ENCODE results near the gene ST6GAL2.

Gene ST6GAL2, protein sequence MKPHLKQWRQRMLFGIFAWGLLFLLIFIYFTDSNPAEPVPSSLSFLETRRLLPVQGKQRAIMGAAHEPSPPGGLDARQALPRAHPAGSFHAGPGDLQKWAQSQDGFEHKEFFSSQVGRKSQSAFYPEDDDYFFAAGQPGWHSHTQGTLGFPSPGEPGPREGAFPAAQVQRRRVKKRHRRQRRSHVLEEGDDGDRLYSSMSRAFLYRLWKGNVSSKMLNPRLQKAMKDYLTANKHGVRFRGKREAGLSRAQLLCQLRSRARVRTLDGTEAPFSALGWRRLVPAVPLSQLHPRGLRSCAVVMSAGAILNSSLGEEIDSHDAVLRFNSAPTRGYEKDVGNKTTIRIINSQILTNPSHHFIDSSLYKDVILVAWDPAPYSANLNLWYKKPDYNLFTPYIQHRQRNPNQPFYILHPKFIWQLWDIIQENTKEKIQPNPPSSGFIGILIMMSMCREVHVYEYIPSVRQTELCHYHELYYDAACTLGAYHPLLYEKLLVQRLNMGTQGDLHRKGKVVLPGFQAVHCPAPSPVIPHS

DNA sequence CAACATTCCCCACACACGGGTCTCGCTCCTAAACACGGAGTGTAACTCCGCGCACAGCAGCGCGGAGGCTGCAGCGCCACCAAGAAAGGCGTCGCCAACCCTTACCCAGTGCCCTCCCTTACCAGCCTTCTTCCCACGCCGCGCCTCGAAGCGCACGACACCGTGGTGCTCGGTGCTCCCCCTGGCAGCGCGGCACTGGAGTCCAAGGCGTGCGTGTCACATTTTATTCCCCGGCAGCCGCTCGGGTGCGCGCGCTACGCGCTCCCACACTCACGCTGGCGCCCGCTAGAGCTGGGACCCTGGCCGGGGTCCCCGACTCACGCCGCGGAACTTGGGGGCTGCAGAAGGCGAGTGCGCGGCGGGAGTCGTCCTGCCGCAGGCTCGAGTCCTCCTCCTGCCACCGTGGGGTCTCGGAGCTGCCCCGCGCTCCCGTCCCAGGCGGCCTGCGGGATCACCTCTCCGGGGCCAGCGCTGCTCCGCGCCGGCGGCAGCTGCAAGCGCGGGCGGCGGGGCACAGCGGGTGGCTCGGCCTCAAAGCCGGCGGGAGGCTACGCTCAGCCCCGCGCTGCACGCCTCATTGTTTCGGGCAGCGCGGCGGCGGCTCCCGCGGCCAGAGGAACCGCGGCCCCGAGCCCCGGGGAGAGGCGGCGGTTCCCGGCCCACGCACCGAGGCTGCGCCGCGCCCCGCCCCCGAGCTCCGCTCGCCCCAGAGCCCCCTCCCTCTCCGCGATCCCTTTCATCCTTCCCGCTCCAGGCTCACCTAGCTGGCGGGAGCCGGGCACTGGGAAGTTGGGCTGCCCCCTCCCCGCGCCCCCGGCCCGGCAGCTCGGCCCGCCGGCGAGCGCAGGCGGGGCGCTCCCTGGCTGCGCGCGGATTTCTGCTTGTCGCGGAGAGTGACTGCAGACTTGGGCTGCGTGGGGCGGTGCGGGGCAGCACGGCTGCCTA is at the start of gene ST6GAL2:
ST6GAL2 (minus strand) TSS at position 197 of the 945 bp plus-strand sequence. CDS start 42,190 bp downstream, outside the sequence.
- DNase-seq (ENCODE audit: low read depth): no peak

DNA sequence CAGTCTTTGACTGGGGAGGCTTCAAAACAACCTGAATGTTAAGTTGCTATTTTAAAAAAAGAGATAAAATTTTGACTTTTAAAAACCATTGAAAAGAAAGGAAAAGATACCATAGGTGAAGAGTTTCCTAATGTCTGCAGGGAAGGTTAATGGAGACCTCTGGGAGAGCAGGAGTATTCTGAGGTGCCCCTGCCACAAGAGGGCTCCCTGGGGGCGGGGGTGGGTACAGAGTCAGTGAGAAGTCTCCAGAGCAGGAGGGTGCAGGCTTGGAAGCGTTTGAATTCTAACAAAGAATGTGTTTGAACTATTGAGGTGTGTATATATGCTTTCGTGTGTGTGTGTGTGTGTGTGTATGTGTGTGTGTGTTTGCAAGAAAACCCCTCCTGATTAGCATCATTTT is 46.7 kb upstream of the ST6GAL2 start:
- no peak for DNase-seq (ENCODE audit: low read depth)

DNA sequence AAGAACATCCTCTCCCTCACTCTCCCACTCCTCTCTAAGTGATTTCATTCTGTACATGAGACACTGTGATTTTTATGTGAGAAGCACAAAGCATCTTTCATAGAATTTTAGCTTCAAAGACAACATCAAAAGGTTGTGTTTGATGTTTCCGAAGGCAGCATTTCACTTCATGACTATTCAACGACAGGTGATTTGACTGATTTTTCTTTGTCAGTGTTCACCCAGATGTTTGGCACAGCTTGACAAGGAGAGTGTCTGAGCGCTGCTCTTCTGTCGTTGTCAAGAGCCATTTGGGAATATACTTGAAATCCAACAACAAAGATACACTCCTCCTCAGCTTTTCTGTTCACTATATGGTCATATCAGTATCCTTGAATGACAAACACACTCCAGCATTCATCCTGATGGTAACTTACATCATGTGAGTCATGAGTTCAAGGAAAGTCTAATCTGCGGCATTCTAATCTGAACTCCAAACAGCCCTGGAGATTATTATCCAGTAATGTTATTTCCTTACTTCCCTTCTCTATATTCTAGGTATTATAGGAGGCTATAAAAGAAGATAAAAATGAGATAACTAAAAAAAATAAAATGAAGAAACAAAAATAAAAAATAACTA is 45.9 kb upstream of the ST6GAL2 start:
- no peak for DNase-seq (ENCODE audit: low read depth)

DNA sequence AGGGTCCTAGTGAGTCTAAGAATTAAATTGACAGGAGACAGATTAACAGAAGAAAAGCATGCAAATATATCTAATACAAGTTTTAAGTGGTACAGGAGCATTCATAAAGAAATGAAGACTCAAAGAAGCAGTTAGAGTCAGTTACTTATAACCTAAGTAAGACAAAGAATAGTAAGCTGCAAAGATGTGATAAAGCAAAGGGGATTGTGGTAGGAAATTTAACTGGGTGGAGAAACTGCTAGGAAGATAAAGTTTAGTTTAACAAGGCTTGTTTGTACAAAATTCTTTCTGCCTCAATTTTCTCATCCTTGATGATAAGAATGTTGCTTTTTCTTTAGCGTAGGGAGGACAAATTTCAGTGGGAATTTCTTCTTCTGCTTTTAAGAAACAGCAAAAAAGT is 35.5 kb upstream of the ST6GAL2 start:
- no peak for DNase-seq (ENCODE audit: low read depth)

DNA sequence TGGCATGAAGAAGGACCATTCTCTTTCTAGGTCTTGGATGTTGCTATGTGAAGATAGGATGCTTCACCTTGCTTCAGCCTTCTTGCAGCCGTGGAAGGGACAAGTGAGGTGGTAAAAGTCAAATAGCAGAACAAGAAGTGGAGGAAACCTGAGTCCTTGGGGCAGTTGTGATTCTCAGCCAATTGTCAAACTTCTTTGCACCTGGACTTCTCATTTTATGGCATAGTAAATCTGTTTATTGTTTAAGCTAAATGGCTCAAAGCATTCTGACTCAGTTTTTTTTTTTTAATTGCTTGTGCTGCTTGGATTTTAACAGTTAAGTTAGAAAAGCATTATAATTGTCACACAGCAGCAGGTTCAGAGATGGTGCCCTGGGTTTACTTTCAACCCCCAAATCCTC is 33.0 kb upstream of the ST6GAL2 start:
- DNase-seq (ENCODE audit: low read depth): no peak

DNA sequence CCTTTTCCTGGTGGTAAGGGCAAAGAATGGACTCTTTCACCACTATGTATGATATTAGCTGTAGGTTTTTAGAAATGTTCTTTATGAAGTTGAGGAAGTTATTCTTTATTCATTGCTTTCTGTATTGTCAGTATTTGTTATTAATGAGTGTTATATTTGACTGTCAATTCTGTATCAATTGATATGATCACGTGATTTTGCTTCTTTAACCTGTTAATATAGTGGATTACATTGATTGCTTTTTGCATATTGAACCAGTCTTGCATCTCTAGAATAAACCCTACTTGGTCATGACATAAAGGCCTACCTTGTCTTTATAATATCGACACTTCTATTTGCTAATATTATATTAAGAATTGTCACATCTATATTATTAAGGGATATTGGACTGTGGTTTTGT is 18.3 kb upstream of the ST6GAL2 start:
- DNase-seq (ENCODE audit: low read depth): no peak

DNA sequence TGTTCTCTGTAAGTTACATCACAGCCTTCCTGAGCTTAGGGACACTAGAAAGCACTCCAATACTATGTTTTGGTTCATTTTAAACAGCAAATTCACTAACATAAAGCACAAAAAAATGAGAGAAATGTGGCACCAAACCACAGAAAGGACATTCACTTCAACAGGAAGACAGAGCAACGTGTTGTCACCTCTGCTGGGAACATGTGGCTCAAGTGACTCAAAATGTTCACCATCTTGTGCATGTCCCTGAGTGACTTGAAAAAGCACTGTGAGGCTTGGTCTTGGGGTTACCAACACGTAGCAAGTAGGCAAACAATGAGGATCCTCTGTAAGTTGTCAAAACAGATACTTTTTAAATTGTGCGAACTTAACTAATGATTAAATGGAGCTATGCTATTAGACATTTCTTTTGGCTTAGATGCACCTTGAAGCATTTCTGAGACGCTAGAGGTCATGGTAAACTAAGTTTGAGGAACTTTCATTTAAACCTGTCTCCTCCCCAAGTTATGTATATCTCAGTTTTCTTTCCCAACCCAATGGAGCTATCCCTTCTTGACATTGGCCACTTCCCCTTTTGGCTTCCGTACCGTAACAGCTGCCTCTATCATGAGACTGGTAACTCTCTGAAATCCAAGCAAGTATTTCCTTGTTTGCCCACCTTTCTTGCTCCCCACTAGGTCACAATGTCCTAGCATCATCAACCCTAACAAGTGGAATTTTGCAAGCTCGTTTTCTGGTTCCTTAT is 14.0 kb upstream of the ST6GAL2 start:
- DNase-seq (ENCODE audit: low read depth): no peak

DNA sequence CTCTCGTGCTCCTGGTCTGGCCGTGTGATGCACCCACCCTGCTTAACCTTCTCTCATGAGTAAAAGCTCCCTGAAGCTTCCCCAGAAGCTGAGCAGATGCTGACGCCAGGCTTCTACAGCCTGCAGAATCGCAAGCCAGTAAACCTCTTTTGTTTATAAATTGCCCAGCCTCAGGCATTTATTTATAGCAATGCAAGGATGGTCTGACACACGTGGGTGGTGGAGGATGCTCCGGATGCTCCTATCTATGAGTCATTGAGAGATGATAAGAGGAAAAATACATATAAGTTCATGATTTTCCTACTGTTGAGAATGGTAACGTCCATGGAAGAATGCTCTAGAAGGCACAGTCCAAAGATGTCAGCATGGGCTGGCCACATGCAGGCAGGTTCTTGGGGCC is 8.6 kb upstream of the ST6GAL2 start:
- DNase-seq (ENCODE audit: low read depth): no peak

DNA sequence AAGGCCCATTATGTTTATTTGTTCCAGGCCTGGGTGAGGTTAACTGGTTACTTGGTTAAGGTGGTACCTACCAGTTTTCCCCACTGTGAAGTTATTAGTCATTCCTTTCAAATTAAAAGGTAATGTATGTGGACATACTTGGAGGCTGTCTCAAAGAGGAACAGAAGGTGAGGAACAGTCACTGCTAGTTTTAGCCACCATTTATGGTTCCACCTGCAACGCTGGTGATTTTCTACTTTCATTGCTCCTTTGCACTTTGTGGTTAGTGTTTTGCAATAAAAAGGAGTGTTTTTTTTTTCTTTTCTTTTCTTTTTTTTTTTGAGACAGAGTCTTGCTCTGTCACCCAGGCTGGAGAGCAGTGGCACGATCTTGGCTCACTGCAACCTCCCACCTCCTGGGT is 6.1 kb upstream of the ST6GAL2 start:
- DNase-seq (ENCODE audit: low read depth): no peak

DNA sequence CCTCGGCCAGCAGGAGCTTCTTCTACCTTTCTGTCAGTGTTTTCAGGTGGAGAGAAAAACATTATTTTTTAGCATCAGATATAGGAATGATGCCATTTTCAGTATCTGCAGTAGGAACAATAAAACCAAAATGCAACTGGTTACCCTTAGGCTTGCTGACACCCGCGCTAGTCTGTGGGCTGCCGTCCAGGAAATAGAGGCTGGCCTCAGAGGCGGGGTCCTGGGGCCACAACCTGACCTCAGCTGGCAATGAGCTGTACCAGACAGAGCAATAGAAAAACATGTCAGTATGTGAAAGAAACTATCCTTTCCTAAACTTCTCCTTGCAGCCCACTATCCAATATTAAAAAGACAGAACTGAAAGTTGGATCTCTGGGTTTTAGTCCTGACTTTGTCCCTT is 4.6 kb upstream of the ST6GAL2 start:
- no peak for DNase-seq (ENCODE audit: low read depth)

DNA sequence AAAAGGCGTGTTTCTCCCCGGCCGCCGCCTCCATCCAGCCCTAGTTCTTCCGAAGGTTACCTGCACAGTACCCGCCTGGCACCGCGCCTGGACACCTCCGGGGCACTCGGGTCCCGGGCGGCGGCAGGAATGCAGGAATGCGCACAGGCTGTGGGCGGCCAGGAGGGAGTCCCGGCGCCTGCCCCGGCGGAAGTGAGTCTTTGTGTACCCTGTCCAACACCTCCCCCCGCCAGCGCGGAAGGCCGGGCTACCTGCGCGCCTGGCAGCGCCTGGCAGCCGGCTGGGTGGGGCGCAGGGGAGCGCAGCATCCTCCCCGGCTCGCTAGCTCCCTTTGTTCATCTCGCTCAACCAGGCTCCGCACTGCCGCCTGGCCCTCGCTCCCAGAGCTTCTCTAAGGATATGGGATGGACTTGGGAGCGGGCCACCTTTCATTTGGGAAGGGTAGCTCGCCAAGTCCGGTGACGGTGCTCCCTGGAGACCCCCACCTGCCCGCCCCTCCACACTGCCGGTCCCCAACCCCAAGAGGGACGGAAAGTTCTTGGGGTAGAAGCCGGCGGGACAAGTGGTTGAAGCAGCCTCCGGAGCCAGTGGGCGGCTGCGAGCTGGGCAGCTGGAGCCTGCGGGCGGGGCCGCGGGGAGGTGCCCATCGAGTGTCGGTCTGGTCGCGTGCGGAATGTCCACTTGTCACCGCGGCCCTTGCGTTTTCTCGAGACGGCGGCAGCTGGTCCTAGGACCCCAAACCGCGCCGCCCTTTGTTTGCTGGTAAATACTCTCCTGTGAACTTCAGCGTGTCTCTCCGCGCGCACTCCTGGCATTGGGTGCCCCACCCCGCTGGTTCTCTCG is 1.2 kb upstream of the ST6GAL2 start:
- DNase-seq (ENCODE audit: low read depth): no peak

DNA sequence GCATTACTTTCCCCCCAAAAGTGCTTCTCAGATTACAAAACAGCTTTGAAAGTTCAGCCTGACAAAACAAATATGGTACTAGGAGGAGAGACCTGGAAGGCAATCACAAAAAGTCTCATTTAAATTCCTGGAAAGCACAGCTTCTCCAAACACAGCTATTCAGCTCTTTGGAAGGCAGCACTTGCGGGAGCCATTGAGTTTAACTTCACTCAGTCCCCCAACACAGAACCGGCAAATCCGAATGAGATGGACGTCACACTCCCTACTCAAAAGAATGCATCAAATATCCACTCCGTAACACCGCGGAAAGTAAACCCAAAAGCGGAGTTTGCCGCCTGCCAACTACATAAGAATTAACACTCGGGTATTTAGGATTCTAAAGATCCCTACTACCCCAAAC is 638 bp downstream of the ST6GAL2 start:
- no peak for DNase-seq (ENCODE audit: low read depth)

DNA sequence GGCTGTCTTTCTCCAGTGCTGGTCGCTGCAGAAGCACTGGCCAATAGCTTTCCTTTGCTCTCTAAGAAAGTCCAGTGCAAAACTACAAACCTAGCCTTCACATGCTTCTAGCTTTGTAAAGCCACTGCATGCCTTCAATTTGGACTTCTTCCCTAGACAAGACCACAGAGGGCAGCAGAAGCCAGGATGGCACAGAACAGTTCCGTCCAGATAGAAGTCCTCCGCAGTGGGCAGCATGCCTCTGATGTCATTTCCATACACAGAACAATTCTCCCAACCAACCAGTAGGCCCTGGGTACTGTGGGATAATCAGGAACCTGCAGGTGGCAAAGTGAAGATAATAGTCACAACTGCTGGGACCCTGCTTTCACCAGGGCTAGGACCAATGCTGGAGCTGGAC is 3.3 kb downstream of the ST6GAL2 start:
- DNase-seq (ENCODE audit: low read depth): no peak

DNA sequence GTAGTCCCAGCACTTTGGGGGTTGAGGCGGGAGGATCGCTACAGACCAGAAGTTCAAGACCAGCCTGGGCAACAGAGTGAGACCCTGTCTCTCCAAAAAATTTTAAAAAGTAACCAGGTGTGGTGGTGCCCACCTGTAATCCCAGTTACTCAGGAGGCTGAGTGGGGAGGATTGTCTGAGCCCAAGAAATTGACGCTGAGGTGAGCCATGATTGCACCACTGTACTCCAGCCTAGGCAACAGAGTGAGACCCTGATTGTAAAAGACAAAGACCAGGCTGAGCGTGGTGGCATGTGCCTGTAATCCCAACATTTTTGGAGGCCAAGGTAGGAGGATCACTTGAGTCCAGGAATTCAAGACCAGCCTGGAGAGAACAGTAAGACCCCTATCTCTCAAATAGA is 7.8 kb downstream of the ST6GAL2 start:
- DNase-seq (ENCODE audit: low read depth): no peak

DNA sequence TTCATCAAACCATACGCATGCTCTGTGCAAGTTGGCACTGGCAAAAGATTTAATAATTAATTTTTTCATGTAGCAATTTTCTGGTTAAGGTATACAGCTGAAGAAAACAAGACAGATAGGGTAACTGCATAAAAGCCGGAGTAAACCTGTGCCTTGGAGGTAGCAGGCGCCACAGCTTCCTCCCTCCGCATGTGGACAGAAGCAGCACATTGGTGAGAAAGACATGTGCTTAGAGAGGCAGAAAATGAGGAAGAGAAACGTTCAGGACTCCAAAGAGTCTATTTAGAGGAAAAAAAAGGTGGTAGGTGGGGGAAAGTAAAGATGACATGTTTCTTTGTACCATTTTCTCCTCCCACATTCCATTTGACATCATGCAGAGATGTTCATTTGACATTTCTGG is 9.3 kb downstream of the ST6GAL2 start:
- DNase-seq (ENCODE audit: low read depth): no peak

DNA sequence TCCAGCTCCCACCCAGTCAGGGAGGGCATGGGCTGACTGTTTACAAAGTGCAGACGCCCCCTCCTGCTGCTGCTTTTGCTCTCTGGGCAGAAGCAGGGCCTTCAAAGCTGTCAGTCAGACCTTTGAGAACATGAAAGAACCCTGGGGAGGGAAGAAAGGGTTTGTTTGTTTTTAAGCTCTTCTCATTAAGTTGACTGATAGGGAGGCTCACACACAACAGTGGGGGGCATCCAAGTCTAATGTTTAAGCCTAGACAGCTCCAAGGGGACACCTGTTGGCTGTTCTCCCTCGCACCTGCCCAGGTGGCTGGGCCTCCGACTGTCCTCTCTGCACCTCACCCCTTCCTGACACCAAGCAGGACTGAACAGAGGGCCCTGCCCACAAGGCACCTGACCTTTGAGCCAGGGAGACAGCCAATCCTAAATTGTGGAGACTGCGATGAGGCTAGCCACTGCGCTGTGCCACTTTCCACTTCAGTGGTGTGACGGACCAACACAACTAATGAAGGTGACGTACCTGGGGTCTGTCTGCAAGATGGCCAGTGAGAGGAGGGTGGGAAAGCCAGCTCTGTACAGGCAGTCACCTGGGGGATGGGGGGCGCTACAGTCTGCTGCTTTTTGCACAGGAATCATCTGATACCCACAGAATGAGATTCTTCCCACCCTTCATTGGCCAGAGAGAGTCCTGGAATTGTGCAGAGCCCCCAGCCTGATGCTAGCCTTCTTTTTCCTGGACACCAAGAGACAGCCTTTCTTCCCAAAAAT is 16.3 kb downstream of the ST6GAL2 start:
- DNase-seq (ENCODE audit: low read depth): no peak

DNA sequence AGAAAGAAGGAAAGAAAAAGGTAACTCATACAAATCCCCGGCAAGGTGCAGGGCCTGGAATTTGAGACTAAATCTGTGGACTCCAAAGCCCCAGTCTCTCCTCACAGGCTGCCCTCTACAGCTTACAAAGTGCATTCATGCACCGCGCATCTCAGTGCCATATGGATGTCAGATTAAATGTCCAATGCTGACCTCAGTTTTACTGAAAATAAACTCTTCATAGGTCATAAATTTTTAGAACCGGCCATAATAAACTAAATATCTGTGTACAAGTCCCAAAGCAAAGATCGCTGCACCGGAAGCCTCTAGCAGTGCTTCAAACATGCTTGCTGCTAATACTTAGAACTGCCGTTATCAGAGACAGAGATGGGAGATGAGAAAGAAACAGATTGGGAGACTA is 17.7 kb downstream of the ST6GAL2 start:
- DNase-seq (ENCODE audit: low read depth): no peak

DNA sequence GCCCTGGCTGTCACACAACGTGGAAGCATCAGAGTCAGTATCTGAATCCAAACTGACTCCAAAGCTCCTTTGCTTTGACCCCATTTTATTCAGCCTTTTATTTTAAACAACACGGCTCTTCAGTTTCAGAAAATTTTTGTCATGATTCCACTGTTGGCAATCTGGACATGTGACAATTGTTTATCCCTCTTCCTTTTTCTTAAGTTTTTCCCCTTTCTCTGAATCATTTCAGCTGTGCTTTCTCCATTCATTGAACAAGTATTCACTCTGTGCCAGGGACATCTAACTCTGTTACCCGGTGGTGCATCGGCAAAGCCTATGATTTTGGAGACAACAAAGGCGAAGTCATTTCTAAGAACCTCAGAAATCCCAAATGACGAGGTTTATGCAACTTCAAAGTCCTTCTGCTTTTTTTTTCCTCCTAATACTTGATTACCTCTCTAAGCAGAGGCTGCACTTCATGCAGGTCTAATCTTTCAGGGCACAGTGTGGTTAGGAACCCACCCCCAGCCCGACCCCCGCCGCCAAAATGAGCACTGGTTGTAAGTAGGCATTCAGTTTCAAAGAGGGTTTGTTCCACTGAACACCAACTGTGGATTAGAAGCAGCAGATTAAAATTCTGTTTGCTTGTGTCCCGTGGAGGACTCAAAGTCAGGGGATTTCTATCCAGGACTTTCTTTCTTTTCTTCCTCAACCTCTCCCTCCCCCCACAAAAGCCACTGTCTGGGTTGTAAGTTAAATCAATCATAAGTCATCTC is 18.6 kb downstream of the ST6GAL2 start:
- no peak for DNase-seq (ENCODE audit: low read depth)

DNA sequence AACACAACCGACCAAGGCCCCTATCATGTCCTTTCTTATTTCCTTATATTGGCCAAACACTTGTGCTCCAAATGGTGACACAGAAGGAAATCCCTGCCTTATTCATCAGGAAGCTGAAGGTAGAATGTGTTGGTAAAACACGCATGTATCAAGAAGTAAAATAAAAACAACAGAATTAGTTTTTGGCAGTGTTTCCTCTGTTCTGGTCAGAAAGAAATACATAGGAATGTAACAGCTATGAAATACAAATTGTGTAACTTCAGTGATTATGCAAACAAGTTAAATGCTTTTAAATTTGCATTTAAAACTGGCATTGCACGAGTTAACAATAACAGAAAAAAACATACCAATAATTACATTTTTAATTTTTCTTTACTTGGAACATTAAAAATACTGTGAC is 19.3 kb downstream of the ST6GAL2 start:
- DNase-seq (ENCODE audit: low read depth): no peak

All from stromal cell of bone marrow (primary cell).